HEK293 (cell line): ENCODE data around the gene ZDHHC9.
"Not testable (repeated sequence)": the region's sequence is repeated elsewhere in the genome, so short reads cannot be mapped to it uniquely, and the experiment has no call there.

ENCODE experiments used
- CTCF ChIA-PET: fragments of 350-600 bp; formaldehyde crosslinking; extraction: SDS; loops from one replicate; lab custom pipeline; 2021; ENCODE audit warnings: antibody characterized with exemption; lab: Yijun Ruan, JAX
- POLR2A ChIA-PET: fragments of 300-600 bp; formaldehyde crosslinking; extraction: SDS; loops from one replicate; lab custom pipeline; 2020; ENCODE audit warnings: antibody characterized with exemption, inconsistent platforms; lab: Yijun Ruan, JAX
- H3K27ac ChIP-seq: fragments of 200-500 bp; sonication (Bioruptor generic); 2 replicates; pipeline ENCODE4 v1.5.1; 2014; ENCODE audit warnings: low read depth, low read length, control low read depth, inconsistent platforms; ENCODE audit errors: extremely low read depth
- H3K36me3 ChIP-seq, 2 experiments: fragments of 200-500 bp in 1 of 2; sonication (Bioruptor generic) in 1 of 2; 1 replicate in 1 of 2; 2 replicates in 1 of 2; pipeline ENCODE4 v1.5.1; 2014 to 2017; ENCODE audit warnings: inconsistent platforms in 2 of 2, low read length in 2 of 2; ENCODE audit not compliant: control insufficient read depth in 2 of 2, insufficient read depth in 1 of 2
- H3K4me1 ChIP-seq: fragments of 200-500 bp; sonication (Bioruptor generic); 2 replicates; pipeline ENCODE4 v1.5.1; 2014; ENCODE audit warnings: mild to moderate bottlenecking, low read length, inconsistent platforms; ENCODE audit not compliant: control insufficient read depth, insufficient read depth
- H3K4me3 ChIP-seq: 2 replicates; pipeline ENCODE4 v1.5.1; 2011; ENCODE audit warnings: low read depth, mild to moderate bottlenecking, control low read depth, low read length, moderate library complexity
- H3K9me3 ChIP-seq: fragments of 200-500 bp; sonication (Bioruptor generic); 2 replicates; pipeline ENCODE4 v1.5.1; 2014; ENCODE audit warnings: low read depth, low read length, inconsistent platforms; ENCODE audit not compliant: control insufficient read depth, insufficient read depth
- KLF1 ChIP-seq: fragments of 450-650 bp; formaldehyde crosslinking; IDR thresholded peaks from 2 replicates; pipeline ENCODE4 v1.5.1; 2016; ENCODE audit warnings: missing biosample characterization, missing genetic modification characterization
- OVOL3 ChIP-seq: fragments of 450-650 bp; formaldehyde crosslinking; IDR thresholded peaks from 2 replicates; pipeline ENCODE4 v1.5.1; 2016; ENCODE audit warnings: missing biosample characterization, missing genetic modification characterization
- ZBTB21 ChIP-seq: fragments of 450-650 bp; formaldehyde crosslinking; IDR thresholded peaks from 2 replicates; pipeline ENCODE4 v1.5.1; 2017; ENCODE audit warnings: missing biosample characterization, missing genetic modification characterization
- ZBTB8A ChIP-seq: fragments of 450-650 bp; formaldehyde crosslinking; IDR thresholded peaks from 2 replicates; pipeline ENCODE4 v1.5.1; 2016; ENCODE audit warnings: missing biosample characterization, missing genetic modification characterization
- ZFP3 ChIP-seq: fragments of 450-650 bp; formaldehyde crosslinking; IDR thresholded peaks from 2 replicates; pipeline ENCODE4 v1.5.1; 2016; ENCODE audit warnings: low read depth, missing biosample characterization, missing genetic modification characterization
- ZFP37 ChIP-seq: fragments of 450-650 bp; formaldehyde crosslinking; IDR thresholded peaks from 2 replicates; pipeline ENCODE4 v1.5.1; 2016; ENCODE audit warnings: missing biosample characterization, missing genetic modification characterization
- ZNF140 ChIP-seq: fragments of 450-650 bp; formaldehyde crosslinking; IDR thresholded peaks from 2 replicates; pipeline ENCODE4 v1.5.1; 2016; ENCODE audit warnings: missing biosample characterization, missing genetic modification characterization
- ZNF146 ChIP-seq: fragments of 450-650 bp; formaldehyde crosslinking; IDR thresholded peaks from 2 replicates; pipeline ENCODE4 v1.5.1; 2016; ENCODE audit warnings: missing biosample characterization, missing genetic modification characterization
- ZNF202 ChIP-seq: fragments of 450-650 bp; formaldehyde crosslinking; IDR thresholded peaks from 2 replicates; pipeline ENCODE4 v1.5.1; 2016; ENCODE audit warnings: missing biosample characterization, missing genetic modification characterization, borderline replicate concordance
- ZNF366 ChIP-seq: fragments of 450-650 bp; formaldehyde crosslinking; conservative IDR thresholded peaks from 2 replicates; pipeline ENCODE4 v1.5.1; 2016; ENCODE audit warnings: missing biosample characterization, missing genetic modification characterization
- ZNF433 ChIP-seq: fragments of 450-650 bp; formaldehyde crosslinking; IDR thresholded peaks from 2 replicates; pipeline ENCODE4 v1.5.1; 2016; ENCODE audit warnings: missing biosample characterization, missing genetic modification characterization, low read depth
- ZNF501 ChIP-seq: fragments of 450-650 bp; formaldehyde crosslinking; IDR thresholded peaks from 2 replicates; pipeline ENCODE4 v1.5.1; 2016; ENCODE audit warnings: missing biosample characterization, missing genetic modification characterization
- ZNF510 ChIP-seq: fragments of 450-650 bp; formaldehyde crosslinking; IDR thresholded peaks from 2 replicates; pipeline ENCODE4 v1.5.1; 2018; ENCODE audit warnings: mild to moderate bottlenecking, missing genetic modification characterization, missing biosample characterization; ENCODE audit not compliant: insufficient replicate concordance
- ZNF514 ChIP-seq: fragments of 450-650 bp; formaldehyde crosslinking; IDR thresholded peaks from 2 replicates; pipeline ENCODE4 v1.5.1; 2016; ENCODE audit warnings: missing biosample characterization, missing genetic modification characterization
- ZNF529 ChIP-seq: fragments of 450-650 bp; formaldehyde crosslinking; IDR thresholded peaks from 2 replicates; pipeline ENCODE4 v1.5.1; 2017; ENCODE audit warnings: missing genetic modification characterization, missing biosample characterization; ENCODE audit not compliant: insufficient replicate concordance
- ZNF555 ChIP-seq: fragments of 450-650 bp; formaldehyde crosslinking; conservative IDR thresholded peaks from 2 replicates; pipeline ENCODE4 v1.5.1; 2017; ENCODE audit warnings: missing biosample characterization, mild to moderate bottlenecking, missing genetic modification characterization, inconsistent platforms
- ZNF558 ChIP-seq: fragments of 450-650 bp; formaldehyde crosslinking; IDR thresholded peaks from 2 replicates; pipeline ENCODE4 v1.5.1; 2016; ENCODE audit warnings: missing biosample characterization, missing genetic modification characterization
- ZNF623 ChIP-seq: fragments of 450-650 bp; formaldehyde crosslinking; IDR thresholded peaks from 2 replicates; pipeline ENCODE4 v1.5.1; 2016; ENCODE audit warnings: missing biosample characterization, missing genetic modification characterization
- ZNF639 ChIP-seq: fragments of 450-650 bp; formaldehyde crosslinking; IDR thresholded peaks from 2 replicates; pipeline ENCODE4 v1.5.1; 2016; ENCODE audit warnings: missing biosample characterization, missing genetic modification characterization
- ZNF654 ChIP-seq: fragments of 450-650 bp; formaldehyde crosslinking; IDR thresholded peaks from 2 replicates; pipeline ENCODE4 v1.5.1; 2016; ENCODE audit warnings: low read depth, missing biosample characterization, missing genetic modification characterization
- ZNF664 ChIP-seq: fragments of 450-650 bp; formaldehyde crosslinking; IDR thresholded peaks from 2 replicates; pipeline ENCODE4 v1.5.1; 2016; ENCODE audit warnings: missing biosample characterization, missing genetic modification characterization
- TF ChIP-seq, protein P1 (sequence below): fragments of 450-650 bp; formaldehyde crosslinking; IDR thresholded peaks from 2 replicates; pipeline ENCODE4 v1.5.1; 2016; ENCODE audit warnings: missing biosample characterization, missing genetic modification characterization
- TF ChIP-seq, protein P2 (sequence below): fragments of 450-650 bp; formaldehyde crosslinking; conservative IDR thresholded peaks from 2 replicates; pipeline ENCODE4 v1.5.1; 2016; ENCODE audit warnings: low read depth, missing biosample characterization, missing genetic modification characterization
- TF ChIP-seq, protein P3 (sequence below): fragments of 450-650 bp; formaldehyde crosslinking; IDR thresholded peaks from 2 replicates; pipeline ENCODE4 v1.5.1; 2016; ENCODE audit warnings: missing biosample characterization, missing genetic modification characterization, borderline replicate concordance

Gene ZDHHC9

DNA sequence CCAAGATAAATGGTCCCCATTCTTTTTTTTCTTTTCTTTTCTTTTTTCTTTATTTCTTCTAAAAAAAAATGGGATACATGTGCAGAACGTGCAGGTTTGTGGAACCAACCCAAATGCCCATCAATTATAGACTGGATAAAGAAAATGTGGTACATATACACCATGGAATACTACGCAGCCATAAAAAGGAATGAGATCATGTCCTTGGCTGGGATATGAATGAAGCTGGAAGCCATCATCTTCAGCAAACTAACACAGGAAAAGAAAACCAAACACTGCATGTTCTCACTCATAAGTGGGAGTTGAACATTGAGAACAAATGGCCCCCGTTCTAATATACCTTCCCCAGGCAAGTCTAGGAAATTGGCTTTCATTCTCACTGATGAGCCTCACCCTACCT, 22.6 kb upstream of the ZDHHC9 start:
- POLR2A ChIA-PET, H3K9me3 ChIP-seq, H3K4me1 ChIP-seq, CTCF ChIA-PET, H3K27ac ChIP-seq, H3K36me3 ChIP-seq, H3K4me3 ChIP-seq: not testable (repeated sequence)
- TF ChIP-seq ZNF146 (tag by site-specific recombination): peak; percentile 66; the same call in 1 of the 2 replicates

- CTCF ChIA-PET, H3K4me1 ChIP-seq, H3K36me3 ChIP-seq, H3K27ac ChIP-seq, H3K9me3 ChIP-seq, POLR2A ChIA-PET, H3K4me3 ChIP-seq: not testable (repeated sequence)
- peak; percentile 50 for TF ChIP-seq KLF1
These were observed 15.4 kb upstream of the ZDHHC9 start for GRCh38 chrX:129859134-129859533.

- H3K27ac ChIP-seq, CTCF ChIA-PET, H3K9me3 ChIP-seq, H3K4me1 ChIP-seq, H3K4me3 ChIP-seq, H3K36me3 ChIP-seq, POLR2A ChIA-PET: not testable (repeated sequence)
- TF ChIP-seq ZBTB8A (peak; percentile 80), ZNF514 (tag by site-specific recombination) (peak; percentile 63; the same call in 1 of the 2 replicates), ZNF510 (tag by site-specific recombination) (peak; percentile 78), ZNF654 (tag by site-specific recombination) (peak; percentile 63), ZNF529 (tag by site-specific recombination) (peak; percentile 51), ZFP37 (tag by site-specific recombination) (0 out of 2 replicates have a peak, but pooled peaks have one; percentile 35), ZNF501 (tag by site-specific recombination) (peak; percentile 69; the same call in 1 of the 2 replicates), ZNF140 (peak; percentile 83), ZFP3 (tag by site-specific recombination) (peak; percentile 55; the same call in 1 of the 2 replicates), ZNF639 (tag by site-specific recombination) (0 out of 2 replicates have a peak, but pooled peaks have one; percentile 52), ZNF558 (tag by site-specific recombination) (peak; percentile 91), OVOL3 (tag by site-specific recombination) (0 out of 2 replicates have a peak, but pooled peaks have one; percentile 29), ZNF366 (tag by site-specific recombination) (0 out of 2 replicates have a peak, but pooled peaks have one; percentile 22), ZNF202 (tag by site-specific recombination) (peak; percentile 85; the same call in 1 of the 2 replicates), ZNF433 (tag by site-specific recombination) (peak; percentile 80), ZNF555 (tag by site-specific recombination) (peak; percentile 97), ZBTB21 (tag by site-specific recombination) (peak; percentile 56; the same call in 1 of the 2 replicates), ZNF623 (tag by site-specific recombination) (peak; percentile 81), ZNF664 (tag by site-specific recombination) (peak; percentile 61; the same call in 1 of the 2 replicates)
- TF ChIP-seq, protein P1, sequence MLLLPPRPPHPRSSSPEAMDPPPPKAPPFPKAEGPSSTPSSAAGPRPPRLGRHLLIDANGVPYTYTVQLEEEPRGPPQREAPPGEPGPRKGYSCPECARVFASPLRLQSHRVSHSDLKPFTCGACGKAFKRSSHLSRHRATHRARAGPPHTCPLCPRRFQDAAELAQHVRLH: 0 out of 2 replicates have a peak, but pooled peaks have one; percentile 29
- TF ChIP-seq, protein P2, sequence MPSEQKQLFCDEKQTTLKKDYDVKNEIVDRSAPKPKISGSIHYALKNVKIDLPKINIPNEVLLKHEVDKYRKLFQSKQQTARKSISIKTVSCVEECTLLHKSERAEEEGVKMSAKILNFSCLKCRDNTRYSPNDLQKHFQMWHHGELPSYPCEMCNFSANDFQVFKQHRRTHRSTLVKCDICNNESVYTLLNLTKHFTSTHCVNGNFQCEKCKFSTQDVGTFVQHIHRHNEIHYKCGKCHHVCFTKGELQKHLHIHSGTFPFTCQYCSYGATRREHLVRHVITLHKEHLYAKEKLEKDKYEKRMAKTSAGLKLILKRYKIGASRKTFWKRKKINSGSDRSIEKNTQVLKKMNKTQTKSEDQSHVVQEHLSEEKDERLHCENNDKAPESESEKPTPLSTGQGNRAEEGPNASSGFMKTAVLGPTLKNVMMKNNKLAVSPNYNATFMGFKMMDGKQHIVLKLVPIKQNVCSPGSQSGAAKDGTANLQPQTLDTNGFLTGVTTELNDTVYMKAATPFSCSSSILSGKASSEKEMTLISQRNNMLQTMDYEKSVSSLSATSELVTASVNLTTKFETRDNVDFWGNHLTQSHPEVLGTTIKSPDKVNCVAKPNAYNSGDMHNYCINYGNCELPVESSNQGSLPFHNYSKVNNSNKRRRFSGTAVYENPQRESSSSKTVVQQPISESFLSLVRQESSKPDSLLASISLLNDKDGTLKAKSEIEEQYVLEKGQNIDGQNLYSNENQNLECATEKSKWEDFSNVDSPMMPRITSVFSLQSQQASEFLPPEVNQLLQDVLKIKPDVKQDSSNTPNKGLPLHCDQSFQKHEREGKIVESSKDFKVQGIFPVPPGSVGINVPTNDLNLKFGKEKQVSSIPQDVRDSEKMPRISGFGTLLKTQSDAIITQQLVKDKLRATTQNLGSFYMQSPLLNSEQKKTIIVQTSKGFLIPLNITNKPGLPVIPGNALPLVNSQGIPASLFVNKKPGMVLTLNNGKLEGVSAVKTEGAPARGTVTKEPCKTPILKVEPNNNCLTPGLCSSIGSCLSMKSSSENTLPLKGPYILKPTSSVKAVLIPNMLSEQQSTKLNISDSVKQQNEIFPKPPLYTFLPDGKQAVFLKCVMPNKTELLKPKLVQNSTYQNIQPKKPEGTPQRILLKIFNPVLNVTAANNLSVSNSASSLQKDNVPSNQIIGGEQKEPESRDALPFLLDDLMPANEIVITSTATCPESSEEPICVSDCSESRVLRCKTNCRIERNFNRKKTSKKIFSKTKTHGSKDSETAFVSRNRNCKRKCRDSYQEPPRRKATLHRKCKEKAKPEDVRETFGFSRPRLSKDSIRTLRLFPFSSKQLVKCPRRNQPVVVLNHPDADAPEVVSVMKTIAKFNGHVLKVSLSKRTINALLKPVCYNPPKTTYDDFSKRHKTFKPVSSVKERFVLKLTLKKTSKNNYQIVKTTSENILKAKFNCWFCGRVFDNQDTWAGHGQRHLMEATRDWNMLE (tag by site-specific recombination): peak; percentile 95
- TF ChIP-seq, protein P3, sequence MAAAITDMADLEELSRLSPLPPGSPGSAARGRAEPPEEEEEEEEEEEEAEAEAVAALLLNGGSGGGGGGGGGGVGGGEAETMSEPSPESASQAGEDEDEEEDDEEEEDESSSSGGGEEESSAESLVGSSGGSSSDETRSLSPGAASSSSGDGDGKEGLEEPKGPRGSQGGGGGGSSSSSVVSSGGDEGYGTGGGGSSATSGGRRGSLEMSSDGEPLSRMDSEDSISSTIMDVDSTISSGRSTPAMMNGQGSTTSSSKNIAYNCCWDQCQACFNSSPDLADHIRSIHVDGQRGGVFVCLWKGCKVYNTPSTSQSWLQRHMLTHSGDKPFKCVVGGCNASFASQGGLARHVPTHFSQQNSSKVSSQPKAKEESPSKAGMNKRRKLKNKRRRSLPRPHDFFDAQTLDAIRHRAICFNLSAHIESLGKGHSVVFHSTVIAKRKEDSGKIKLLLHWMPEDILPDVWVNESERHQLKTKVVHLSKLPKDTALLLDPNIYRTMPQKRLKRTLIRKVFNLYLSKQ: 0 out of 2 replicates have a peak, but pooled peaks have one; percentile 38
These were observed 8.1 kb upstream of the ZDHHC9 start for GRCh38 chrX:129851825-129852224.
